Fibroblast of peridontal ligament (primary cell): ENCODE data around the gene TM2D1.
"Not testable (repeated sequence)": the region's sequence is repeated elsewhere in the genome, so short reads cannot be mapped to it uniquely, and the experiment has no call there.

ENCODE experiments used
- DNase-seq: peaks from one replicate; pipeline ENCODE4 v3.0.0-alpha.2; 2010; ENCODE audit errors: extremely low read depth

TM2D1 gene

GRCh38 chr1:61724813-61725694, at the start of gene TM2D1:
TSS of gene TM2D1 (minus strand) at chr1:61725141. CDS start at chr1:61725120, 21 bp downstream.
- peak; percentile 85 for DNase-seq

GRCh38 chr1:61770131-61770530, 45.2 kb upstream of the TM2D1 start:
- DNase-seq = no peak

GRCh38 chr1:61757950-61758349, 33.0 kb upstream of the TM2D1 start:
- DNase-seq = peak; percentile 79

- DNase-seq = no peak
Observed at GRCh38 chr1:61756773-61757172, 31.8 kb upstream of the TM2D1 start.

- DNase-seq = no peak
Observed at GRCh38 chr1:61754545-61754944, 29.6 kb upstream of the TM2D1 start.

GRCh38 chr1:61753998-61754508, 29.1 kb upstream of the TM2D1 start:
- DNase-seq = no peak

- DNase-seq = no peak
Observed at GRCh38 chr1:61752921-61753389, 28.0 kb upstream of the TM2D1 start.

GRCh38 chr1:61749574-61749973, 24.6 kb upstream of the TM2D1 start:
- DNase-seq = no peak

- no peak for DNase-seq
Observed at GRCh38 chr1:61748566-61748965, 23.6 kb upstream of the TM2D1 start.

GRCh38 chr1:61746813-61747212, 21.9 kb upstream of the TM2D1 start:
- DNase-seq = peak; percentile 66

- DNase-seq = no peak
Observed at GRCh38 chr1:61743716-61744580, 19.0 kb upstream of the TM2D1 start.

GRCh38 chr1:61743431-61743705, 18.4 kb upstream of the TM2D1 start:
- DNase-seq = no peak

- peak; percentile 58 for DNase-seq
Observed at GRCh38 chr1:61742620-61743430, 17.9 kb upstream of the TM2D1 start.

GRCh38 chr1:61741711-61742619, 17.0 kb upstream of the TM2D1 start, which contains the start of gene PATJ:
TSS of gene PATJ (plus strand) at chr1:61742480. CDS start at chr1:61762893, 20,413 bp downstream.
- DNase-seq = peak; percentile 25

GRCh38 chr1:61740751-61741700, 16.1 kb upstream of the TM2D1 start:
- DNase-seq = no peak

GRCh38 chr1:61732726-61733125, 7.8 kb upstream of the TM2D1 start:
- DNase-seq = no peak

GRCh38 chr1:61730679-61731078, 5.7 kb upstream of the TM2D1 start:
- DNase-seq = not testable (repeated sequence)

GRCh38 chr1:61727544-61727943, 2.6 kb upstream of the TM2D1 start:
- no peak for DNase-seq

- DNase-seq = peak; percentile 19
Observed at GRCh38 chr1:61724506-61724812, 482 bp downstream of the TM2D1 start.
